Keratinocyte (primary cell): ENCODE measurements around the gene PTP4A2.

Experiments used
- EZH2 ChIP-seq: IDR thresholded peaks from one replicate; pipeline ENCODE4 v1.6.1; 2012; ENCODE audit warnings: inconsistent platforms, mild to moderate bottlenecking, low read length, moderate library complexity
- TF ChIP-seq, protein P1 (sequence below), 3 experiments: IDR thresholded peaks in 1 of 3; conservative IDR thresholded peaks in 1 of 3; optimal IDR thresholded peaks in 1 of 3; 2 replicates in 2 of 3; 3 replicates in 1 of 3; pipeline versions ENCODE3 to v1.5.1; 2011; ENCODE audit warnings: low read length in 3 of 3, mild to moderate bottlenecking in 3 of 3, moderate library complexity in 2 of 3, control low read depth in 1 of 3, inconsistent platforms in 1 of 3; ENCODE audit not compliant: insufficient read depth in 2 of 3; ENCODE audit errors: extremely low read depth in 1 of 3

DNA sequence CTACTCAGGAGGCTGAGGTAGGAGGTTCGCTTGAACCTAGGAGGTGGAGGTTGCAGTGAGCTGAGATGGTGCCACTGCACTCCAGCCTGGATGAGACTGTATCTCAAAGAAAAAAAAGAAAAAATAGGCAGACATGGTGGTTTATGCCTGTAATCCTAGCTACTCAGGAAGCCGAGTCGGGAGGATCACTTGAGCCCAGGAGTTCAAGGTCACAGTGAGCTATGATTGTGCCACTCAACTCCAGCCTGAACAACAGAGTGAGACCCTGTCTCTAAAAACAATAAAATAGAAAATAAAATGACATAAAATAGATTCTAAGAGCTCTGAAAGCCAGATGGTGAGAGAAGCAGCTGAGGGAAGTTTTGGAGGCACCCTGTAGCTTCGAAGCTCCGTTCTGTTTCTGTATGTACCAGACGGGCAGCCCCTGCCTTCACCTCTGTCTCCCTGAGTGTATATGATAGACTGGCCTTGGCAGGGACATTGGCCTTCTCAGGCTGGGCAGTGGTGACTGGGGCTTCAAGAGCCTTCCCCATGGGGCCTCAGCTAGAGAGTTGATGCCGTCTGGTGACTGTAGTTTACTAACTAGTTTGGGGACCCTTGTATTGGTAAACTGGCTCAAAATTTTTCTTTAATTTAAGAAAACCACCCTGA, 68.0 kb downstream of the PTP4A2 start:
- TF ChIP-seq, protein P1, sequence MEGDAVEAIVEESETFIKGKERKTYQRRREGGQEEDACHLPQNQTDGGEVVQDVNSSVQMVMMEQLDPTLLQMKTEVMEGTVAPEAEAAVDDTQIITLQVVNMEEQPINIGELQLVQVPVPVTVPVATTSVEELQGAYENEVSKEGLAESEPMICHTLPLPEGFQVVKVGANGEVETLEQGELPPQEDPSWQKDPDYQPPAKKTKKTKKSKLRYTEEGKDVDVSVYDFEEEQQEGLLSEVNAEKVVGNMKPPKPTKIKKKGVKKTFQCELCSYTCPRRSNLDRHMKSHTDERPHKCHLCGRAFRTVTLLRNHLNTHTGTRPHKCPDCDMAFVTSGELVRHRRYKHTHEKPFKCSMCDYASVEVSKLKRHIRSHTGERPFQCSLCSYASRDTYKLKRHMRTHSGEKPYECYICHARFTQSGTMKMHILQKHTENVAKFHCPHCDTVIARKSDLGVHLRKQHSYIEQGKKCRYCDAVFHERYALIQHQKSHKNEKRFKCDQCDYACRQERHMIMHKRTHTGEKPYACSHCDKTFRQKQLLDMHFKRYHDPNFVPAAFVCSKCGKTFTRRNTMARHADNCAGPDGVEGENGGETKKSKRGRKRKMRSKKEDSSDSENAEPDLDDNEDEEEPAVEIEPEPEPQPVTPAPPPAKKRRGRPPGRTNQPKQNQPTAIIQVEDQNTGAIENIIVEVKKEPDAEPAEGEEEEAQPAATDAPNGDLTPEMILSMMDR (optimal IDR thresholded peaks at IDR 0.05 in 1 of 3, IDR thresholded peaks at IDR 0.05 in 1 of 3, conservative IDR thresholded peaks at IDR 0.05 in 1 of 3; ENCODE audit: extremely low read depth in 1 of 3, insufficient read depth in 2 of 3, low read length in 3 of 3), result no peak
- no peak for TF ChIP-seq EZH2
